SK-N-SH (cell line): ENCODE data around the gene ENTR1. TPM values are rescaled to one million over a fixed set of nuclear protein-coding genes. Genes with fewer than 3 reads are reported as not detected.

ENCODE experiments used
- CTCF ChIA-PET: fragments of 300-600, 350-600 bp; formaldehyde crosslinking; extraction: SDS; loops from one replicate; lab custom pipeline; 2021; lab: Yijun Ruan, JAX
- POLR2A ChIA-PET: fragments of 350-600 bp; sonication (Branson Sonifier 250); formaldehyde crosslinking; extraction: SDS; loops from one replicate; lab custom pipeline; 2020; ENCODE audit warnings: antibody characterized with exemption, inconsistent platforms; lab: Yijun Ruan, JAX
- DNase-seq: peaks from one replicate; pipeline ENCODE4 v3.0.0; 2012
- H2AFZ ChIP-seq: fragments of 200-600 bp; sonication (generic); 2 replicates; pipeline ENCODE4 v1.8.1; 2016; ENCODE audit warnings: antibody characterized with exemption, mild to moderate bottlenecking, low read depth
- H3F3A ChIP-seq: fragments of 200-600 bp; sonication (generic); replicated peaks from 2 replicates; pipeline ENCODE3; 2016; ENCODE audit warnings: antibody characterized with exemption, mild to moderate bottlenecking; ENCODE audit not compliant: insufficient read depth
- H3K27ac ChIP-seq, 2 experiments: fragments of 200-500 bp in 1 of 2; fragments of 200-600 bp in 1 of 2; sonication (Bioruptor generic) in 1 of 2; sonication (generic), shearing (Covaris generic) in 1 of 2; 2 replicates each; pipeline versions ENCODE4 v1.5.1 to v1.6.1; 2014 to 2016; ENCODE audit warnings: low read depth in 2 of 2, inconsistent platforms in 1 of 2, low read length in 1 of 2, mild to moderate bottlenecking in 1 of 2, mixed read lengths in 1 of 2
- H3K27me3 ChIP-seq: fragments of 200-600 bp; sonication (generic), shearing (Covaris generic); 2 replicates; pipeline ENCODE4 v1.6.1; 2016; ENCODE audit warnings: mixed run types; ENCODE audit not compliant: insufficient read depth
- H3K36me3 ChIP-seq, 2 experiments: fragments of 200-500 bp in 1 of 2; fragments of 200-600 bp in 1 of 2; sonication (Bioruptor generic) in 1 of 2; sonication (generic) in 1 of 2; replicated peaks in 1 of 2; 2 replicates each; pipeline versions ENCODE3 to v1.5.1; 2014 to 2016; ENCODE audit warnings: low read length in 1 of 2, mild to moderate bottlenecking in 1 of 2; ENCODE audit not compliant: insufficient read depth in 2 of 2, control insufficient read depth in 1 of 2
- H3K4me1 ChIP-seq, 2 experiments: fragments of 200-500 bp in 1 of 2; fragments of 200-600 bp in 1 of 2; sonication (Bioruptor generic) in 1 of 2; sonication (generic), shearing (Covaris generic) in 1 of 2; 2 replicates each; pipeline versions ENCODE4 v1.5.1 to v1.6.1; 2014 to 2016; ENCODE audit warnings: low read depth in 1 of 2, low read length in 1 of 2, mixed run types in 1 of 2; ENCODE audit not compliant: insufficient read depth in 2 of 2, control insufficient read depth in 1 of 2
- H3K4me2 ChIP-seq: fragments of 200-600 bp; sonication (generic), shearing (Covaris generic); 2 replicates; pipeline ENCODE4 v1.6.1; 2017; ENCODE audit warnings: mixed run types
- H3K4me3 ChIP-seq, 2 experiments: fragments of 200-500 bp in 1 of 2; fragments of 200-600 bp in 1 of 2; sonication (Bioruptor generic) in 1 of 2; sonication (generic), shearing (Covaris generic) in 1 of 2; 2 replicates each; pipeline versions ENCODE4 v1.5.1 to v1.8.1; 2014 to 2016; ENCODE audit warnings: low read depth in 2 of 2, inconsistent platforms in 1 of 2, low read length in 1 of 2, mild to moderate bottlenecking in 1 of 2, mixed read lengths in 1 of 2, moderate library complexity in 1 of 2
- H3K79me2 ChIP-seq: fragments of 200-600 bp; sonication (generic); 2 replicates; pipeline ENCODE4 v1.8.1; 2017; ENCODE audit warnings: mild to moderate bottlenecking; ENCODE audit not compliant: insufficient read depth
- H3K9ac ChIP-seq: fragments of 200-600 bp; sonication (generic); 2 replicates; pipeline ENCODE4 v1.6.1; 2017; ENCODE audit warnings: mixed run types
- H3K9me2 ChIP-seq: fragments of 200-600 bp; sonication (generic); 2 replicates; pipeline ENCODE4 v1.6.1; 2017; ENCODE audit warnings: mixed run types
- H3K9me3 ChIP-seq: fragments of 200-600 bp; sonication (generic); 2 replicates; pipeline ENCODE4 v1.6.1; 2017; ENCODE audit warnings: mixed run types, mild to moderate bottlenecking, moderate library complexity
- H4K20me1 ChIP-seq: fragments of 200-600 bp; sonication (generic); 2 replicates; pipeline ENCODE4 v1.6.1; 2017; ENCODE audit warnings: mild to moderate bottlenecking, mixed run types; ENCODE audit not compliant: insufficient read depth
- EP300 ChIP-seq, 2 experiments: IDR thresholded peaks; 2 replicates each; pipeline versions ENCODE4 v1.4.0 to v1.6.1; 2012; ENCODE audit warnings: borderline replicate concordance in 1 of 2, low read depth in 1 of 2, low read length in 1 of 2
- FOXM1 ChIP-seq: IDR thresholded peaks from 2 replicates; pipeline ENCODE4 v1.4.0; 2012; ENCODE audit warnings: low read depth, mild to moderate bottlenecking
- GABPA ChIP-seq: IDR thresholded peaks from 2 replicates; pipeline ENCODE4 v1.4.0; 2012; ENCODE audit warnings: low read depth, mild to moderate bottlenecking
- MAX ChIP-seq: IDR thresholded peaks from 2 replicates; pipeline ENCODE4 v1.4.0; 2012; ENCODE audit warnings: low read depth
- MEF2A ChIP-seq: IDR thresholded peaks from 2 replicates; pipeline ENCODE4 v1.4.0; 2012; ENCODE audit warnings: low read depth, borderline replicate concordance
- MXI1 ChIP-seq: IDR thresholded peaks from 2 replicates; pipeline ENCODE4 v1.6.1; 2012; ENCODE audit warnings: mild to moderate bottlenecking, low read depth, low read length, improper control_type of control experiment
- NRF1 ChIP-seq: IDR thresholded peaks from 2 replicates; pipeline ENCODE4 v1.6.1; 2012; ENCODE audit warnings: low read depth, mild to moderate bottlenecking, low read length
- POLR2AphosphoS5 ChIP-seq: IDR thresholded peaks from 2 replicates; pipeline ENCODE4 v1.6.1; 2012; ENCODE audit warnings: low read depth, low read length
- RFX5 ChIP-seq: IDR thresholded peaks from 2 replicates; pipeline ENCODE4 v1.6.1; 2012; ENCODE audit warnings: mild to moderate bottlenecking, improper control_type of control experiment, low read length
- RXRA ChIP-seq: IDR thresholded peaks from 2 replicates; pipeline ENCODE4 v1.4.0; 2012; ENCODE audit warnings: low read depth, mild to moderate bottlenecking, borderline replicate concordance
- TCF12 ChIP-seq: IDR thresholded peaks from 2 replicates; pipeline ENCODE4 v1.4.0; 2012
- YY1 ChIP-seq: IDR thresholded peaks from 2 replicates; pipeline ENCODE4 v1.4.0; 2012; ENCODE audit warnings: low read depth, mild to moderate bottlenecking
- WGBS: methylation state at CpG from one replicate; pipeline ENCODE4 v1.1.6; 2017; ENCODE audit warnings: low lambda C conversion rate; 5-methylcytosine and 5-hydroxymethylcytosine counted together
- polyA plus RNA-seq, 3 experiments: library from polyadenylated mRNA; depleted of rRNA; stranded (reverse); fragments of >200 nt; gene quantifications; 2 replicates each; pipeline ENCODE4 v1.2.3, GENCODE V29; 2012
- TF ChIP-seq, protein P1 (sequence below): IDR thresholded peaks from 2 replicates; pipeline ENCODE4 v1.4.0; 2012; ENCODE audit warnings: low read depth, borderline replicate concordance
- TF ChIP-seq, protein P2 (sequence below): IDR thresholded peaks from 2 replicates; pipeline ENCODE4 v1.6.1; 2012; ENCODE audit warnings: mild to moderate bottlenecking, low read depth, low read length, moderate library complexity

Gene ENTR1
- polyA plus RNA-seq, 1 of the 3 experiments (the other 2 are of a cell fraction): 71.3 TPM

DNA sequence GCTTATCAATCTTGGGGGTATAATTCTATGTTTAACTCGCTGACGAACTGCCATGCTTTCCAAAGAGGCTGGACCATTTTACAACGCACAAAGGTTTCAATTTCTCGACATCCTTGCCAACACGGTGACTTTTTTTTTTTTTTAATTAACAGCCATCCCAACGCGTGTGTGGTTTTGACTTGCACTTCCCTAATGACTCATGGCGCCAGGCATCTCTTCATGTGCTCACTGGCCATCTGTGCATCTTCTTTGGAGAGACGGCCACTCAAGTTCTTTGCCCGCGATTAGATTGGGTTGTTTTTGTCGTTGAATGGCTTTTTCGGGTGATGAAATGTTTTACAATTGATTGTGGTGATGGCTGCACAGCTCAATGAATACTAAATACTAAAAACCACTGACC lies 24.4 kb downstream of the ENTR1 start:
- H3K4me3 ChIP-seq: no peak overlapping the region
- H3K9me2 ChIP-seq: no peaks in the 10 kb centered on the region
- ChIA-PET CTCF (interaction anchor here (0.7 to 1.5 kb wide), 5 partner anchors 17 to 246 kb away, joined by 3 to 6 read pairs (median 3); partner anchors contain the start of gene DNLZ), POLR2A (interaction anchor here (3.0 kb wide), 1 partner anchor 20 kb away, joined by 11 read pairs; no protein-coding TSS in a partner anchor)
- no peaks in the 10 kb centered on the region for H3K79me2 ChIP-seq
- WGBS: 92% methylated on average over 13 of the region's 13 CpGs
- no peak for TF ChIP-seq FOXM1
- TF ChIP-seq MXI1: no peak
- no peak for TF ChIP-seq POLR2AphosphoS5
- no peak for TF ChIP-seq NRF1
- TF ChIP-seq EP300 (IDR thresholded peaks at IDR 0.05; ENCODE audit: borderline replicate concordance in 1 of 2, low read depth in 1 of 2, low read length in 1 of 2): no peak
- TF ChIP-seq, protein P1, sequence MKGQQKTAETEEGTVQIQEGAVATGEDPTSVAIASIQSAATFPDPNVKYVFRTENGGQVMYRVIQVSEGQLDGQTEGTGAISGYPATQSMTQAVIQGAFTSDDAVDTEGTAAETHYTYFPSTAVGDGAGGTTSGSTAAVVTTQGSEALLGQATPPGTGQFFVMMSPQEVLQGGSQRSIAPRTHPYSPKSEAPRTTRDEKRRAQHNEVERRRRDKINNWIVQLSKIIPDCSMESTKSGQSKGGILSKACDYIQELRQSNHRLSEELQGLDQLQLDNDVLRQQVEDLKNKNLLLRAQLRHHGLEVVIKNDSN: no peak
- no peak for TF ChIP-seq MAX
- no peak for TF ChIP-seq RFX5
- TF ChIP-seq GABPA: no peak
- TF ChIP-seq RXRA: no peak
- no peak overlapping the region for H3K9ac ChIP-seq
- no peak for DNase-seq
- H3F3A ChIP-seq: peaks cover 10% of the 10 kb centered on the region
- no peak overlapping the region for H2AFZ ChIP-seq
- H3K9me3 ChIP-seq: no peaks in the 10 kb centered on the region
- no peak overlapping the region for H3K27ac ChIP-seq
- no peaks in the 10 kb centered on the region for H3K4me1 ChIP-seq
- no peaks in the 10 kb centered on the region for H4K20me1 ChIP-seq
- peaks cover 28 to 60% of the 10 kb centered on the region in 2 experiments for H3K36me3 ChIP-seq
- H3K27me3 ChIP-seq: no peaks in the 10 kb centered on the region
- no peak overlapping the region for H3K4me2 ChIP-seq

GRCh38 chr9:136385015-136385414 lies 25.4 kb downstream of the ENTR1 start:
- H3K27me3 ChIP-seq: no peaks in the 10 kb centered on the region
- no peak overlapping the region for H3K27ac ChIP-seq
- H2AFZ ChIP-seq: no peak overlapping the region
- CTCF ChIA-PET: interaction anchor here (0.9 to 1.9 kb wide), 5 partner anchors 10 to 247 kb away, joined by 3 to 5 read pairs (median 3); partner anchors contain the start of gene CARD9
- H3K9me3 ChIP-seq: no peaks in the 10 kb centered on the region
- WGBS: 94% methylated on average over 11 of the region's 11 CpGs
- no peaks in the 10 kb centered on the region for H3K9me2 ChIP-seq
- POLR2A ChIA-PET: interaction anchor here (3.0 kb wide), 1 partner anchor 19 kb away, joined by 11 read pairs; no protein-coding TSS in a partner anchor
- H3K4me3 ChIP-seq: no peak overlapping the region
- H4K20me1 ChIP-seq: no peaks in the 10 kb centered on the region
- DNase-seq: no peak
- TF ChIP-seq YY1 (no peak), MAX (no peak), MEF2A (no peak), RXRA (no peak), TCF12 (no peak), NRF1 (no peak)
- TF ChIP-seq, protein P2, sequence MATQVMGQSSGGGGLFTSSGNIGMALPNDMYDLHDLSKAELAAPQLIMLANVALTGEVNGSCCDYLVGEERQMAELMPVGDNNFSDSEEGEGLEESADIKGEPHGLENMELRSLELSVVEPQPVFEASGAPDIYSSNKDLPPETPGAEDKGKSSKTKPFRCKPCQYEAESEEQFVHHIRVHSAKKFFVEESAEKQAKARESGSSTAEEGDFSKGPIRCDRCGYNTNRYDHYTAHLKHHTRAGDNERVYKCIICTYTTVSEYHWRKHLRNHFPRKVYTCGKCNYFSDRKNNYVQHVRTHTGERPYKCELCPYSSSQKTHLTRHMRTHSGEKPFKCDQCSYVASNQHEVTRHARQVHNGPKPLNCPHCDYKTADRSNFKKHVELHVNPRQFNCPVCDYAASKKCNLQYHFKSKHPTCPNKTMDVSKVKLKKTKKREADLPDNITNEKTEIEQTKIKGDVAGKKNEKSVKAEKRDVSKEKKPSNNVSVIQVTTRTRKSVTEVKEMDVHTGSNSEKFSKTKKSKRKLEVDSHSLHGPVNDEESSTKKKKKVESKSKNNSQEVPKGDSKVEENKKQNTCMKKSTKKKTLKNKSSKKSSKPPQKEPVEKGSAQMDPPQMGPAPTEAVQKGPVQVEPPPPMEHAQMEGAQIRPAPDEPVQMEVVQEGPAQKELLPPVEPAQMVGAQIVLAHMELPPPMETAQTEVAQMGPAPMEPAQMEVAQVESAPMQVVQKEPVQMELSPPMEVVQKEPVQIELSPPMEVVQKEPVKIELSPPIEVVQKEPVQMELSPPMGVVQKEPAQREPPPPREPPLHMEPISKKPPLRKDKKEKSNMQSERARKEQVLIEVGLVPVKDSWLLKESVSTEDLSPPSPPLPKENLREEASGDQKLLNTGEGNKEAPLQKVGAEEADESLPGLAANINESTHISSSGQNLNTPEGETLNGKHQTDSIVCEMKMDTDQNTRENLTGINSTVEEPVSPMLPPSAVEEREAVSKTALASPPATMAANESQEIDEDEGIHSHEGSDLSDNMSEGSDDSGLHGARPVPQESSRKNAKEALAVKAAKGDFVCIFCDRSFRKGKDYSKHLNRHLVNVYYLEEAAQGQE: no peak
- no peaks in the 10 kb centered on the region for H3K4me1 ChIP-seq
- no peak overlapping the region for H3K9ac ChIP-seq
- no peak overlapping the region for H3K4me2 ChIP-seq
- H3K36me3 ChIP-seq: peaks cover 25 to 68% of the 10 kb centered on the region in 2 experiments
- H3K79me2 ChIP-seq: no peaks in the 10 kb centered on the region
- H3F3A ChIP-seq: peaks cover 10% of the 10 kb centered on the region
